ENCODE results near the gene TCF7L1. TPM values are rescaled to one million over a fixed set of nuclear protein-coding genes. Genes with fewer than 3 reads are reported as not detected.

TCF7L1 gene
- total RNA-seq, 2 donors from 2014 or later, result 3.1 to 4.0 TPM

DNA sequence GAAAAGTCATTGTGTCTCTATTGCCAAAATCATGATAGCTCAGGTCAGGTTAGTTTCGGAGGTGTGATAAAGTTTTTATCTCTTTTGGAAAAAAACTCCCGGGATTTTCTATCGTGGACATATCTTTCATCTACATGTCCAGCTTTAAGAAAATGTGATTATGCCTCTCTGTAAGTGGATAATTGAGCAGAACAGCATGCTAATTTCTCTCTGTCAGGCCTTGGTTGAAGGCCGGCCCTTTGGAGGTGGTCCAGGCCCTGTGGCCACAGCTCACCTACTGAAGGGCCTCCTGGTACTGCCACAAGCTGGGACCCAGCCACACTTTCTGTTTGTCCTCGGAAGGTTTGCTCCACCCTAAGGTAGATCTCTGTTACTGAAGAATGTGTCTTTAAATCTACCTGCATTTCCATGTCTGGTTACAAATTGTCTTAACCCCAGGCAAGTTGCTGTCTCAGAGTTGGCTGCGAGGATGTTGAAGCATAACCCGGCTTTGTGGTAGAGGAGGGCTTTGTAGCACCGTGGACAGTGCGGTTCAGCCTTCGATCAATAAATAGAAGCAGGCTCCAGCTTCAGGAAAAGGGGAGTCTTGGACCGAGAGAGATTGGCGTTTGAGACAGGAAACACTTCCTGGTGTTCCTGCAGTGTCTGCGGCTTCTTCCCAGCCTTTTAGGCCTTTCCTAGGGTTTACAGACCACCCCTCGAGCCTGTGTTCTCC is 25.5 kb downstream of the TCF7L1 start:
- Histone ChIP-seq H3K9me3 (no peaks in the 10 kb centered on the region), H3K27me3 (no peaks in the 10 kb centered on the region), H3K36me3 (no peaks in the 10 kb centered on the region), H3K4me1 (peaks cover 0 to 98% of the 10 kb centered on the region in 2 donors), H3K27ac (no peak overlapping the region), H3K4me3 (no peak overlapping the region)
- TF ChIP-seq, protein P1, sequence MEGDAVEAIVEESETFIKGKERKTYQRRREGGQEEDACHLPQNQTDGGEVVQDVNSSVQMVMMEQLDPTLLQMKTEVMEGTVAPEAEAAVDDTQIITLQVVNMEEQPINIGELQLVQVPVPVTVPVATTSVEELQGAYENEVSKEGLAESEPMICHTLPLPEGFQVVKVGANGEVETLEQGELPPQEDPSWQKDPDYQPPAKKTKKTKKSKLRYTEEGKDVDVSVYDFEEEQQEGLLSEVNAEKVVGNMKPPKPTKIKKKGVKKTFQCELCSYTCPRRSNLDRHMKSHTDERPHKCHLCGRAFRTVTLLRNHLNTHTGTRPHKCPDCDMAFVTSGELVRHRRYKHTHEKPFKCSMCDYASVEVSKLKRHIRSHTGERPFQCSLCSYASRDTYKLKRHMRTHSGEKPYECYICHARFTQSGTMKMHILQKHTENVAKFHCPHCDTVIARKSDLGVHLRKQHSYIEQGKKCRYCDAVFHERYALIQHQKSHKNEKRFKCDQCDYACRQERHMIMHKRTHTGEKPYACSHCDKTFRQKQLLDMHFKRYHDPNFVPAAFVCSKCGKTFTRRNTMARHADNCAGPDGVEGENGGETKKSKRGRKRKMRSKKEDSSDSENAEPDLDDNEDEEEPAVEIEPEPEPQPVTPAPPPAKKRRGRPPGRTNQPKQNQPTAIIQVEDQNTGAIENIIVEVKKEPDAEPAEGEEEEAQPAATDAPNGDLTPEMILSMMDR (IDR thresholded peaks at IDR 0.05), result no peak
- no peak for DNase-seq (ENCODE audit: low spot score)

DNA sequence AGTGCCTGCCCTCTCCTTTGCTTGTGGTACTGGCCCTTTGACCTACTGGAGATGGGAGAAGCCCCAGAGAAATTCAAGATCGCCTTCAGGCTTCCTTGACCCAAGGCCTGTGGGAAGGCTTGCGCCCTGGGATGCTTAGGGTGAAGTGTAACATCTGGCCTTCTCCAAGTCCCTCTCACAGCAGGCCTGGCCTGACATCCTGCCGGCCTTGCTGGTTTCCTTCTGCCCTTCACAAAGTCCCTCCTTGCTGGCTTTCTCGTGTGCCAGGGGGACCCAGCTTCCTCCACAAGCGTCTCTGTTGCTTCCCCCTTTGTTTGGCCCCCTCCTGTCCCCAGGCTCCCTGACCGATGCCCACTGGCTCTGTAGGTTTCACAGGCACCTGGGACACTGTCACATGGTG is 26.4 kb downstream of the TCF7L1 start:
- no peak for DNase-seq (ENCODE audit: low spot score)
- Histone ChIP-seq H3K36me3 (no peaks in the 10 kb centered on the region), H3K27ac (no peak overlapping the region), H3K27me3 (no peaks in the 10 kb centered on the region), H3K9me3 (no peaks in the 10 kb centered on the region), H3K4me1 (peaks cover 0 to 97% of the 10 kb centered on the region in 2 donors), H3K4me3 (no peak overlapping the region)
- TF ChIP-seq, protein P1 (IDR thresholded peaks at IDR 0.05), result no peak

DNA sequence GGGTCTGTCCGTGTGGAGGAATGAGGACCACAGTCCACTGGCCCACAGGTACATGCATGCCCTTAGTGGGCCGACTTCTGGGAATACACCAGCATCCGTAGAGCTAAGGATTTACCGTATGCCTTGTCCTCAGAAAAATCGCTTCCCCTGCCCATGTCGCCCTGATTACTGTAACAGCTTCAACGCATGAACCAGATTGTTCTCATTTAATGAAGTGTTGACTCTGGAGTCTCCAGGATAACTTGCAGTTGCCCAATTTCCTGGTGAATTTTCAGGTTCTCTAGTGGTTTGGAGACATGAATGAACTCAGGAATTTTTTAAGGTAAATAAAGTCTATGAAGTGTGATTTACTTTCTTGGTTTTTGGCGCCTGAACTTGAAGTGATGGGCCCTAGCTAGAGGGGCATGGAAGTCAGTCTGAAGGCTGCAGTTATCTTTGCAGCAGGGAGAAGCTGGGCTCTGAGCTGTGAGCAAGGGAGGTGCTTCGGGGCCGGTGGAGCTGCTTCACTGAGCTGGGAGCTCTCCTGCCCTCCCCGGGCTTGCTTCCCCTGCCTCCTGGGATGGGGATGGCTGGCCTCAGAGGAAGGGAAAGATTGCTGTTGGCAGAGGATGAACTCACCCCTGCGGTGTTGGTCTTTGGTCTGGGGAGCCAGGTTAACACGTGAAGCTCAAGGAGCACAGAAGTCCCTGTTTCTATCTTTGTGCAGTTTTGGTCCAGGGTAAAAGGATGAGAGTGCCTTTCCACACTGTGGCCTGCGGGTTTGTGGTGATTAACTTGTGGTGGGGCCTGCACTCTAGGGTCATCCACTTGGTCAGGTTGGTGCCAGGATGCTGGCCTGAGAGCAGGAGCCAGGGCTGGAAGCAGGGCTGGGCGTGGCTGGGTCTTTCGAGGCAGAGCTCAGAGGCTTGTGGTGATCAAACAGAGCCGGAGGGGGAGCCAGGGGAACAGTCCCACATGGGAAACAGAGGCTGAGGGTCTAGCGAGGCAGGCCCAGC is 28.1 kb downstream of the TCF7L1 start:
- no peaks in the 10 kb centered on the region for H3K36me3 ChIP-seq
- H3K4me3 ChIP-seq, result no peak overlapping the region
- DNase-seq (ENCODE audit: low spot score), result no peak
- no peak overlapping the region for H3K27ac ChIP-seq
- no peaks in the 10 kb centered on the region for H3K9me3 ChIP-seq
- no peaks in the 10 kb centered on the region for H3K27me3 ChIP-seq
- peaks cover 0 to 91% of the 10 kb centered on the region in 2 donors for H3K4me1 ChIP-seq
- TF ChIP-seq, protein P1 (IDR thresholded peaks at IDR 0.05), result no peak

DNA sequence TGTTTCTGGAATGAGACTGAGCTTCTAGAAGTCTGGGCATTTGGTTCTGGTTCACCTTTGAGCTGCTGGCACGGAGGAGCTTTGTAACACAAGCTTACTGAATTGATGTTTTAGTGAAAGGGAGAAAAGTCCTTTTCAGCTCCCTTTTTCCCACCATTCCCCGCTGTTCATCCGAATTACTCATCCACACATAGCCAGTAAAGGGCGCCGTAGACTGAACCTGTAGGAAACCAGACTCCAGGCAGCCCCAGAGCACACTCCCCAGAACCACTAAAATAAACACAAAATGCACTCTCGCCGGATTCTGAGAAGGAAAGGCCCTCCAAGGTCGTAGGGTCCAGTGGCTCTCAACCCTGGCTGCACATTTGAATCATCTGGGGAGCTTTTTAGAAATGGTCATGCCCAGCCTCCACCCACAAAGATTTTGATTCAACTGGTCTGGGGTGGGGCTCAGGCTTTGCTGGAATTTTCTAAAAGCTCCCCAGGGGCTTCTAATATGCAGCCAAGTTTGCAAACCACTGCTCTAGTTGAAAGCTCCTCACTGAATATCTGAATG is 29.6 kb downstream of the TCF7L1 start:
- H3K27me3 ChIP-seq, result no peaks in the 10 kb centered on the region
- peaks cover 0 to 75% of the 10 kb centered on the region in 2 donors for H3K4me1 ChIP-seq
- no peaks in the 10 kb centered on the region for H3K9me3 ChIP-seq
- TF ChIP-seq, protein P1 (IDR thresholded peaks at IDR 0.05), result no peak
- H3K36me3 ChIP-seq, result no peaks in the 10 kb centered on the region
- no peak for DNase-seq (ENCODE audit: low spot score)
- no peak overlapping the region for H3K4me3 ChIP-seq
- H3K27ac ChIP-seq, result peak overlapping the region; percentile 23 to 37

DNA sequence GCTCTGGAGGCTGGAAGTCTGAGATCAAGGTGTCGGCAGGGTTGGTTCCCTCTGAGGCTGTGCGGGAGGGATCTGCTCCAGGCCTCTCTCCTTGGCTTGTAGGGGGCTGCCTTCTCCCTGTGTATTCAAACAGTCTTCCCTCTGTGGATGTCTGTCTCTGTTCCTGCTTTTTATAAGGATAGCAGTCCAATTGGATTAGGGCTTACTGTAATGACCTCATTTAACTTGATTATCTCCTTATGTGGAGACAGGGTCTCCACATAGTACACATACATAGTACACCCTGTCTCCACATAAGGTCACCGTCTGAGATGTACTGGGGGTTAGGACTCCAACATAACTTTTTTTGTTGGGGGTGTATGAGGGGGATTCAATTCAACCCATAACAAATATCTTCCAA is 30.5 kb downstream of the TCF7L1 start:
- peaks cover 0 to 67% of the 10 kb centered on the region in 2 donors for H3K4me1 ChIP-seq
- TF ChIP-seq, protein P1 (IDR thresholded peaks at IDR 0.05), result no peak
- no peaks in the 10 kb centered on the region for H3K36me3 ChIP-seq
- H3K27ac ChIP-seq, result peak overlapping the region in 1 of 2 donors; percentile 37
- H3K27me3 ChIP-seq, result no peaks in the 10 kb centered on the region
- DNase-seq (ENCODE audit: low spot score), result no peak
- H3K4me3 ChIP-seq, result no peak overlapping the region
- no peaks in the 10 kb centered on the region for H3K9me3 ChIP-seq

Measured in right atrium auricular region (tissue), 2 donors.